HepG2 (cell line): ENCODE data around the gene PIEZO2. TPM values are rescaled to one million over a fixed set of nuclear protein-coding genes. Genes with fewer than 3 reads are reported as not detected.

Experiments used
- ATAC-seq: fragments of 200-7000 bp; cut with Tn5 transposase; 3 replicates; pipeline ENCODE4 v1.9.1; 2020; ENCODE audit warnings: mild to moderate bottlenecking, moderate library complexity
- BruUV-seq: library from RNA; stranded (reverse); fragments of 400-500 nt; replicated peaks from 2 replicates; lab custom pipeline; 2021; lab: Mats Ljungman, UMichigan
- CTCF ChIA-PET: fragments of 300-600 bp; formaldehyde crosslinking; extraction: SDS; loops from one replicate; lab custom pipeline; 2021; ENCODE audit warnings: low total read pairs, inconsistent platforms, low intra/inter-chr PET ratio; lab: Yijun Ruan, JAX
- POLR2A ChIA-PET: fragments of 350-600 bp; sonication (Branson Sonifier 250); formaldehyde crosslinking; loops from one replicate; lab custom pipeline; 2020; ENCODE audit warnings: antibody characterized with exemption, inconsistent platforms; lab: Yijun Ruan, JAX
- DNase-seq: peaks from one replicate; pipeline ENCODE4 v3.0.0-alpha.2; 2015; ENCODE audit warnings: low spot score
- FAIRE-seq: peaks from 3 replicates; lab custom pipeline; 2011; peaks lifted over from hg19 to GRCh38; lab: Jason Lieb, UNC
- H2AFZ ChIP-seq: one replicate; pipeline ENCODE4 v1.6.1; 2011; ENCODE audit warnings: low read length, inconsistent platforms
- H3K27ac ChIP-seq: fragments of 300-600 bp; 3 replicates; pipeline ENCODE4 v1.8.0; 2011; ENCODE audit warnings: mixed run types, mild to moderate bottlenecking, mixed read lengths, low read length, inconsistent platforms; ENCODE audit not compliant: insufficient read depth; ENCODE audit errors: extremely low read length
- H3K27me3 ChIP-seq, 2 experiments: fragments of 200-600 bp in 1 of 2; 2 replicates in 1 of 2; 3 replicates in 1 of 2; pipeline versions ENCODE4 v1.6.0 to v1.8.0; 2011; ENCODE audit warnings: low read length in 2 of 2, mild to moderate bottlenecking in 2 of 2, moderate library complexity in 2 of 2, inconsistent platforms in 1 of 2; ENCODE audit not compliant: insufficient read depth in 2 of 2, control insufficient read depth in 1 of 2
- H3K36me3 ChIP-seq, 2 experiments: fragments of 200-600 bp in 1 of 2; replicated peaks in 1 of 2; 2 replicates in 1 of 2; 3 replicates in 1 of 2; pipeline versions ENCODE4 v1.5.1 to v1.8.0; 2011; ENCODE audit warnings: low read length in 2 of 2, inconsistent platforms in 1 of 2; ENCODE audit not compliant: insufficient read depth in 2 of 2, control insufficient read depth in 1 of 2
- H3K4me1 ChIP-seq: 2 replicates; pipeline ENCODE4 v1.5.1; 2012; ENCODE audit warnings: low read length, inconsistent platforms; ENCODE audit not compliant: insufficient read depth
- H3K4me2 ChIP-seq: 2 replicates; pipeline ENCODE4 v1.6.0; 2011; ENCODE audit warnings: low read depth, low read length, inconsistent platforms
- H3K4me3 ChIP-seq, 3 experiments: fragments of 200-600 bp in 1 of 3; sonication (generic), shearing (Covaris generic) in 1 of 3; replicated peaks in 1 of 3; 2 replicates each; pipeline ENCODE4 v1.5.1; 2011 to 2016; ENCODE audit warnings: low read length in 3 of 3, inconsistent platforms in 2 of 3, low read depth in 2 of 3, mild to moderate bottlenecking in 2 of 3, control low read depth in 1 of 3, mixed read lengths in 1 of 3; ENCODE audit not compliant: insufficient read depth in 1 of 3
- H3K79me2 ChIP-seq: one replicate; pipeline ENCODE4 v1.6.1; 2011; ENCODE audit warnings: low read length, inconsistent platforms; ENCODE audit not compliant: insufficient read depth
- H3K9ac ChIP-seq: 2 replicates; pipeline ENCODE4 v1.6.0; 2011; ENCODE audit warnings: mild to moderate bottlenecking, low read depth, low read length, inconsistent platforms; ENCODE audit not compliant: insufficient read depth
- H3K9me3 ChIP-seq: 2 replicates; pipeline ENCODE4 v1.5.1; 2012; ENCODE audit warnings: mild to moderate bottlenecking, low read length
- H4K20me1 ChIP-seq: 2 replicates; pipeline ENCODE4 v1.6.0; 2011; ENCODE audit warnings: inconsistent platforms, mild to moderate bottlenecking, low read length, moderate library complexity; ENCODE audit not compliant: insufficient read depth
- BRD4 ChIP-seq: sonication (generic); formaldehyde crosslinking; IDR thresholded peaks from 2 replicates; pipeline ENCODE4 v1.4.0; 2020; ENCODE audit warnings: missing genetic modification reagents
- E2F5 ChIP-seq: sonication (generic); formaldehyde crosslinking; conservative IDR thresholded peaks from 2 replicates; pipeline ENCODE4 v1.4.0; 2020; ENCODE audit warnings: missing genetic modification reagents
- JUN ChIP-seq: sonication (generic); formaldehyde crosslinking; IDR thresholded peaks from 2 replicates; pipeline ENCODE4 v1.4.0; 2020; ENCODE audit warnings: mild to moderate bottlenecking, missing genetic modification reagents
- KLF11 ChIP-seq: IDR thresholded peaks from 2 replicates; pipeline ENCODE4 v1.6.1; 2016; ENCODE audit warnings: missing compliant biosample characterization
- MATR3 ChIP-seq: sonication (generic); formaldehyde crosslinking; IDR thresholded peaks from 2 replicates; pipeline ENCODE4 v1.4.0; 2020; ENCODE audit warnings: missing genetic modification reagents
- PRDM15 ChIP-seq: sonication (generic); formaldehyde crosslinking; IDR thresholded peaks from 2 replicates; pipeline ENCODE4 v1.4.0; 2020; ENCODE audit warnings: missing genetic modification reagents
- RAD21 ChIP-seq: fragments of 450-650 bp; formaldehyde crosslinking; IDR thresholded peaks from 2 replicates; pipeline ENCODE4 v1.5.0; 2020; ENCODE audit warnings: mild to moderate bottlenecking
- SMAD3 ChIP-seq: sonication (generic); formaldehyde crosslinking; IDR thresholded peaks from 2 replicates; pipeline ENCODE4 v1.4.0; 2020; ENCODE audit warnings: missing genetic modification reagents
- ZFP36L2 ChIP-seq: sonication (generic); formaldehyde crosslinking; IDR thresholded peaks from 2 replicates; pipeline ENCODE4 v1.4.0; 2020; ENCODE audit warnings: missing genetic modification reagents
- ZNF124 ChIP-seq: sonication (generic); formaldehyde crosslinking; IDR thresholded peaks from 2 replicates; pipeline ENCODE4 v1.4.0; 2020; ENCODE audit warnings: missing genetic modification reagents
- ZNF18 ChIP-seq: sonication (generic); formaldehyde crosslinking; IDR thresholded peaks from 2 replicates; pipeline ENCODE4 v1.8.0; 2022; ENCODE audit warnings: mild to moderate bottlenecking, missing genetic modification reagents; ENCODE audit not compliant: insufficient replicate concordance
- ZNF264 ChIP-seq: sonication (generic); formaldehyde crosslinking; IDR thresholded peaks from 2 replicates; pipeline ENCODE4 v1.4.0; 2020; ENCODE audit warnings: missing genetic modification reagents
- ZNF550 ChIP-seq: sonication (generic); formaldehyde crosslinking; IDR thresholded peaks from 2 replicates; pipeline ENCODE4 v1.4.0; 2020; ENCODE audit warnings: mild to moderate bottlenecking, missing genetic modification reagents, borderline replicate concordance
- WGBS: methylation state at CpG from one replicate; pipeline ENCODE4 v1.1.6; 2017; ENCODE audit warnings: low lambda C conversion rate; 5-methylcytosine and 5-hydroxymethylcytosine counted together
- in situ Hi-C: cut with HindIII; loops from 2 replicates; pipeline ENCODE4 v1.10.0; 2017; ENCODE audit warnings: low pct_unique_long_range_greater_than_20kb; ENCODE audit not compliant: extremely low pct_ligation_motif_present
- intact Hi-C: fragments of 100-400 bp; cut with micrococcal nuclease; formaldehyde crosslinking; loops from one replicate; pipeline ENCODE4 v1.10.0; 2022; ENCODE audit not compliant: unreplicated experiment
- polyA plus RNA-seq, 8 experiments: library from polyadenylated mRNA; depleted of rRNA in 3 of 8; stranded (reverse) in 7 of 8; unstranded in 1 of 8; fragments of >200 nt; fragmentation: Illumina TruSeq in 4 of 8; extraction: Trizol in 4 of 8; gene quantifications; 2 replicates each; pipeline versions ENCODE4 v1.2.1 to v1.2.3, GENCODE V29; 2011 to 2016; ENCODE audit warnings: low read depth in 4 of 8, missing spikeins in 1 of 8, mixed read lengths in 1 of 8; ENCODE audit not compliant: insufficient read depth in 1 of 8
- total RNA-seq, 5 experiments: library from RNA; depleted of rRNA; stranded (reverse); fragments of >200 nt; fragmentation: Illumina TruSeq; extraction: Trizol; gene quantifications; 2 replicates each; pipeline ENCODE4 v1.2.3, GENCODE V29; 2016; ENCODE audit warnings: low read depth in 1 of 5

The PIEZO2 gene
- total and polyA plus RNA-seq, 2 of the 13 experiments (the other 11 are each of a cell fraction or from before 2014, with no cell fraction given): 15.2 to 27.2 TPM

- no peaks in the 10 kb centered on the region for H3K27me3 ChIP-seq
Observed at GRCh38 chr18:10899481-10899880, 249.9 kb downstream of the PIEZO2 start.

GRCh38 chr18:10898417-10898974 is 250.9 kb downstream of the PIEZO2 start:
- H3K4me1 ChIP-seq: peaks cover 59% of the 10 kb centered on the region
- in situ Hi-C loops (no loop called here), intact Hi-C loops (no loop called here)
- no peak overlapping the region for H2AFZ ChIP-seq
- H3K36me3 ChIP-seq: no peaks in the 10 kb centered on the region
- no peak for FAIRE-seq
- ChIA-PET POLR2A (no interaction called here), CTCF (no interaction called here)
- H3K27me3 ChIP-seq: no peaks in the 10 kb centered on the region
- H3K79me2 ChIP-seq: no peaks in the 10 kb centered on the region
- H3K4me3 ChIP-seq: no peak overlapping the region
- no peaks in the 10 kb centered on the region for H4K20me1 ChIP-seq
- no peaks in the 10 kb centered on the region for H3K9me3 ChIP-seq
- H3K9ac ChIP-seq: no peak overlapping the region
- no TSS peak for BruUV-seq
- 97% methylated on average over 4 of the region's 4 CpGs for WGBS
- no peak overlapping the region for H3K27ac ChIP-seq
- no peak for DNase-seq
- H3K4me2 ChIP-seq: no peak overlapping the region
- ATAC-seq: no peak
- no peak for TF ChIP-seq PRDM15 (CRISPR knock-in tag)
- no peak for TF ChIP-seq ZNF264
- no peak for TF ChIP-seq ZNF124 (CRISPR knock-in tag)
- no peak for TF ChIP-seq ZNF18
- TF ChIP-seq KLF11: no peak
- TF ChIP-seq ZFP36L2: no peak
- no peak for TF ChIP-seq SMAD3 (CRISPR knock-in tag)
- TF ChIP-seq MATR3 (CRISPR knock-in tag): no peak
- no peak for TF ChIP-seq ZNF550 (CRISPR knock-in tag)
- no peak for TF ChIP-seq BRD4 (CRISPR knock-in tag)

More at GRCh38 chr18:10899481-10899880, 249.9 kb downstream of the PIEZO2 start:
- Histone ChIP-seq H3K4me3 (no peak overlapping the region), H3K36me3 (no peaks in the 10 kb centered on the region; a peak in 1 of 5 replicates), H4K20me1 (no peaks in the 10 kb centered on the region), H3K4me2 (no peak overlapping the region), H2AFZ (no peak overlapping the region), H3K9me3 (no peaks in the 10 kb centered on the region), H3K79me2 (no peaks in the 10 kb centered on the region), H3K4me1 (peaks cover 53% of the 10 kb centered on the region), H3K9ac (no peak overlapping the region), H3K27ac (no peak overlapping the region)
- CTCF ChIA-PET: no interaction called here
- no TSS peak for BruUV-seq
- POLR2A ChIA-PET: interaction anchor here (0.6 kb wide), 1 partner anchor 142 kb away, joined by 3 read pairs; no protein-coding TSS in a partner anchor
- in situ Hi-C loops: no loop called here
- intact Hi-C loops: no loop called here
- DNase-seq (no peak), FAIRE-seq (no peak), ATAC-seq (no peak)
- TF ChIP-seq E2F5 (CRISPR knock-in tag): no peak
- TF ChIP-seq RAD21 (CRISPR knock-in tag): no peak
- TF ChIP-seq JUN (CRISPR knock-in tag): no peak
- WGBS: 94% methylated on average over 1 of the region's 1 CpG
